Renal cortical epithelial cell (primary cell): ENCODE measurements around the gene RGS16. TPM values are rescaled to one million over a fixed set of nuclear protein-coding genes. Genes with fewer than 3 reads are reported as not detected.

ENCODE experiments used
- DNase-seq: peaks from one replicate; pipeline ENCODE4 v3.0.0-alpha.2; 2011; ENCODE audit warnings: low read depth
- total RNA-seq: library from RNA; depleted of rRNA; stranded (reverse); fragments of >200 nt; gene quantifications from 2 replicates; pipeline ENCODE4 v1.2.3, GENCODE V29; 2014

RGS16 gene
- total RNA-seq, 1 donor from 2014 or later = not detected

DNA sequence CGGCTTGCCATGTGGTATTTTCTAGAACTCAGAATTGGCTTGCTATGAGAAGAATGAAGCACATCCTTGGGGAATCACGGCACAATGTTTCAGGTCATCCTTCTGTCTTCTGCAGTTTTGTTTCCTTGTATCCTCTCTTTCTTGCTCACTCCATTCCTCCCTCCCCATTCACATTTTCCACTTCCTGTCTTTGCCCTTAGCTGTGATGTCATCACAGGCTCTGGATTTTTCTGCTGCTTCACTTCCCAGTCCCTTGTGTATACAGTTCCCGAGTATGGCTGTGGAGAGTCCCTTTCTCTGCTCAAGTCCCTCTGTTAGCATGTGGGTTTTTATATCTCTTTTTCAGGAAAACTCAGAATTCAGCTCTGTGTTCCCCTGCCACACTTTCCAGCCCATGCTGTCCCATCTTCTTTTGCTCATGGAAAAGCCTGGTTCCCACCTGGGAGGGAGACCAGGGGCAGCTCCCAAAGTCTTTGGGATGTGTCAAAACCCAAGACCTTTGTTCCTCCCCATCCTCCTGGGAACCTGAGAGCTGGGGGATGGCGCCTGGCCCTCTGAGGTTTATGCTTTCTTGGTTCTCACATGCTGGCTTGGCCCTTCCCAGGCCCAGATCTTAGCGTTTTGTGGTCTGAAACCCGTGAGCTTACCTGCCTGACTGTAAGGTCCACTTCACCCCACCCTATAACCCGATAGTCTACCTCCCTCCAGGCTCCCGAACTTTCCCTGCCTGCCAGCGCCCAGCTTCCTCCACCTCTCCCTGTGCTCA is 4.8 kb upstream of the RGS16 start:
- DNase-seq = no peak

DNA sequence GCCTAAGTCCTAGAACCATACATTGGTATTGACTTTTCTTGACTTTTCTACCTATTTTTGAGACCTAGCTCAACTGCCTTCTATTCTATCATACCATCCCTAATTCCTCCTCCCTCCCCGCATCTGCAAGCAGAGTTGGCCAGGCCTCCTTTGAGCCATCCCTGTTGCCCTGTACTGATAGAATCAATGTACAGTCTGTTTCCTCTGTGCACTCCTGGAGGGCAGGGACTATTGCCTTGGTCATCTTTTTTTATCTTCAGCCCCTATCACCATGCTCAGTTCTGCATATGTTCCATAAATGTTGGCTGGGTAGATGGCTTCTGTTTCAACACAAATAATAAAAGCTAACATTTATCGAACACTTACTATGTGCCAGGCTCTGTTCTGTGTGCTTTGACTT is 4.0 kb upstream of the RGS16 start:
- DNase-seq = no peak

GRCh38 chr1:182607566-182607965 is 3.4 kb upstream of the RGS16 start:
- DNase-seq = no peak

GRCh38 chr1:182603646-182604174 is 479 bp downstream of the RGS16 start:
- DNase-seq = no peak

DNA sequence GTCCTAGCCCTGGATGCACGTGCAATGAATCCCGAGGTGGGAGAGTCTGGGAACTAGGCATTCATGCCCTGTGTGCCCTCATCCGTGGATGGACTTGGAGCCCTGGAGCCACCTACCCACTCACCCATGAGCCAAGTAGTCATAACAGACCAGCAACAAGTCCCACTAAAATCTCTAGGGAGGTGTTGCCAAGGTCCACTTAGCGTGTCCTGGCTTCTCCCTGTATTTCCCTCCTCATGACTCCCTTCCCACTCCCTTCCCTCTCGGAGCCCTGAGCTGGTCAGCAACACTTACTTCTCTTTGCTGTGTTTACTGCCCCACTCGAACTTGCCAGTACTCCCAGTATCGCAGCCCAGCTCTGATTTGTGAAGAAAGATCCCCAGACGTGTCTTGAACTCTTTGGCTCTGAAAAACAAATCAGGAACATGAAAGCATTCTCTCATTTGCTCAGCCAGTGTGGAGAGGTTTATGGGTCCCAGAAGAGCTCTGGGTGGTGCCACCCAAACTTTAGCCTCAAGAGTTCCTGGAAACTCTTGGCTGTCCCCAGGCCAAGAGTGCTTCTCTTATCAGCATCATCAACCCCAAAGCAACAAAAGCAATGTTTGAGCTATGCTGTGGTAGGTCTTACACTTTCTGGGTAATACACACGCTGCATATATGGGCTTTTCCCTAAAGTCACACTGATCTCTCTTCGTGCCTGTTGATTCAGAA is 1.1 kb downstream of the RGS16 start:
- DNase-seq = peak; percentile 43

DNA sequence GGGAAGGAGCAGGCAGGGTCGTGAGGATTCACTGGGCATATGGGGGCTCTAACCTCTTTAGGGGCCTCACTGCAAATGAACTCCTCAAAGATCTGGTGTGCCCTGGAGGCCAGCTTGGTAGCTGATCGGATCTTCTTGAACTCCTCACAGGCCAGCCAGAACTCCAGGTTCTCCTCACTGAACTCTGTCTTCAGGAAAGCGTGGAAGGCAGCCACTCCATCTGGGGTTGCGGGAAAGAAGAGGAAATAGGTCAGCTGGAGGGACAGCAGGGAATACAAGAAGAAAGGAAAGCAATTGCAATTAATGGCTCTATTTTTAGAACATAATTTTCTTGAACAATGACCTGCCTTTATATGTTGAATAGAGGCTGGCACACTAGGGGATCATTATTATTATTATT is 2.3 kb downstream of the RGS16 start:
- DNase-seq = no peak

GRCh38 chr1:182601416-182601786 is 2.8 kb downstream of the RGS16 start:
- peak; percentile 67 for DNase-seq

GRCh38 chr1:182600745-182601415 is 3.3 kb downstream of the RGS16 start:
- no peak for DNase-seq

- no peak for DNase-seq
Measured at GRCh38 chr1:182600036-182600713, 4.0 kb downstream of the RGS16 start.

DNA sequence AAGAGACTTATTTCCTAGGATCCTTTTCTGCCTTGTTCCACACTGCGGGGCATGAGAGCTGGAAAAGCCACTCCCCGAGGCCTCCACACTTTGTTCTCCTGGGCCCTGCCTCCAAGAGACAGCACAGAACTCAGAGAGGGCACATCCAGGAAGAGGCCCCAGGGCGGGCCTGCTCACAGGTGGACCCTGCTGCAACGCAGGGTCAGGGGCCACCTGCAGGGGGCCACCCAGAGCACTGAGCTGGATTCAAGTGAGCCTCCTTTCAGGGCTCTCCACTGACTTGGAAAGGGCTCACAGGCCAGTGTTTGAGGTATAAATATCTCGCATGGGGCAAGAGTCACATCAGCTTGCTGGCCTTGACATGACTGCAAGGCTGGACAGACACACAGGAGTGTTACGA is 4.8 kb downstream of the RGS16 start:
- no peak for DNase-seq

DNA sequence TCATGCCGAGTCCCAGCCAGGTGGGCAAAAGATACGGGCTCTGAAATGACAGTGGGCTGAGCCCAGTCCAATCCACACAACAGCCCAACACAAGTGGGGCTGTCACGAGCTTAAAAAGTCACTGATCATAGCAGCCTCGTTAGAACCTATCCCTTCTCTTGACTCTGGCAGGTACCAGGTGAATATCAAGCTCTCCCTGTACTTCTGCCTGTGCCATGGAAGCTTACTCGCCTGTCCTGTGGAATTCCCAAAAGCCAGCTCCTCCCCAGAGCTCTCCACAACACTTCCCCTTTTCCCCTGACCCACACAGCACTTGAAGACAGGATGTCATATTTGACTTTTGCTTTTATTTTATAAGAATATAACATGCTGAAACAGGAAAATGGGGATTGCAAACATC is 5.9 kb downstream of the RGS16 start:
- DNase-seq = no peak

- DNase-seq = no peak
Measured at GRCh38 chr1:182596934-182597333, 7.3 kb downstream of the RGS16 start.

- peak; percentile 66 for DNase-seq
Measured at GRCh38 chr1:182595641-182596240, 8.4 kb downstream of the RGS16 start.

DNA sequence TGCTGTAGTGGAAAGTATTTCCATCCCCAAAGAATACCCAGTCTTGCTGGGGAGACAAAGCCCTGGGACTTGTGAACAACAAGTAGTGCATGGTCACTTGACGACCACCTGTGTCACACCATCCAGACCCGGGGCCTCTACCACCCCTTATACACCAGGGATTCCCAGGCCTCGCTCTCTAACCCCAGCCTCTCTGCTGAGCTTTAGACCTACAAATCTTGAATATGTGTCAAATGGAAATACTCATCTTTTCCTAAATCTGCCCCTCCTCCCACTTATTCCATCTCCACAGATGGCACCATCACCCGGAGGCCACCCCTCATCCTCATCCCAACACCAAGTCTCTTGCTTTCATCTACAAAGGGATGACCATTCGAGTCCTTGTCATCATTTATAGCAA is 14.3 kb downstream of the RGS16 start:
- DNase-seq = no peak

GRCh38 chr1:182589520-182589919 is 14.7 kb downstream of the RGS16 start:
- DNase-seq = no peak

- DNase-seq = peak; percentile 79
Measured at GRCh38 chr1:182588500-182589396, 15.4 kb downstream of the RGS16 start, which contains the start of gene RNASEL. RNASEL (minus strand) TSS chr1:182589256; CDS start chr1:182586806, 2,450 bp downstream.

DNA sequence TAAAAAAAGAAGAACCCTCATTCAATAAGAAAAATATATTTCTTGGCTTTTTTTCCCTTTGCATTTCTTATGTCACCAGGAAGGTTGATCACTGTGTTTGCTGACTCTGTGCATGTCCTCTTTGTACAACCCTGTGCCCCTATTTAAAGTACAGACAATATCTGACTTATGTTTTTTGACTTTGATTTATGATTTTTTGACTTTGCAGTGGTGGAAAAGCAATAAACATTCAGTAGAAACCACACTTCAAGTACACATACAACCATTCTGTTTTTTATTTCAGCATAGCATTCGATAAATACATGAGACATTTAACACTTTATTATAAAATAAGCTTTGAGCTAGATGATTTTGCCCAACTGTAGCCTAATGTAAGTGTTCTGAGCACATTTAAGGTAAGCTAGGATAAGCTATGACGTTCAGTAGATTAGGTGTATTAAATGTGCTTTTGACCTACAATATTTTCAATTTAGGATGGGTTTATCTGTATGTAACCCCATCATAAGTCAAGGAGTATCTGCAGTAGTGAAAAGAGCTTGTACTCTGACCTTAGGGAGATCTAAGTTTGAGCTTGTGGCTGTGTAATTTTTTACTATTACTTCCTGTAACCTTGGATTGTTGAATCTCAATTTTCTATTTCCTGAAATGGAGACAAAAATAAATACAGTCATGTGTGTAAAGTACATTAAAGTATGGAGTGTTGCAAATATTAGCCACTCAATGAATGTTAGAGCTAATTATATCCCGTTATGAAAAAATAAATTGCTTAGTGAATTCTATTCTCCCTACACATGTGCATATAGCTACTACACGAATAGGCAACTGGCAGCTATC is 16.3 kb downstream of the RGS16 start:
- no peak for DNase-seq

GRCh38 chr1:182587093-182587492 is 17.1 kb downstream of the RGS16 start:
- DNase-seq = no peak

DNA sequence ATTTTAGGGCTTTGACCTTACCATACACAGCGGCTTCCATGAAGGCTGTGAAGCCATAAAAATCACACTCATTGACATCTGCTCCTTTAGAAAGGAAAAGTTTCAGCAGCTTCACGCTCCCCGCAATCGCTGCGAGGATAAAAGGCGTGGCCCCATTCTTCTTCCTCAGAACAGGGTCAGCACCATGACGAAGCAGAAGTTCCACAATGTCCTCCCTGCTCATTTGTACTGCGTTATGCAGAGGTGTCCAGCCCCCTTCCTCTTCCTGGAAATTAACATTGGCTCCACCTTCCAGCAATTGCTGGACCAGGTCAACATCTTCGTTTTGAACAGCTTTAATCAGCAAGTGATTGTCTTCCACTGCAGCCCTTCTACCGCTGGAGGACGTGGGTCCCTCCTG is 17.8 kb downstream of the RGS16 start:
- no peak for DNase-seq

GRCh38 chr1:182584746-182585145 is 19.4 kb downstream of the RGS16 start:
- no peak for DNase-seq
